ENCODE measurements around the gene HCAR1. TPM values are rescaled to one million over a fixed set of nuclear protein-coding genes. Genes with fewer than 3 reads are reported as not detected.

HCAR1 gene
- under 1 TPM in 1 of 2 donors, not detected in 1; 0.19 TPM for total RNA-seq
- under 1 TPM in 1 of 2 donors, not detected in 1; 0.01 TPM for polyA plus RNA-seq

GRCh38 chr12:122730215-122731014, at the start of gene HCAR1:
HCAR1 (minus strand) TSS chr12:122730844; CDS start chr12:122730339, 505 bp downstream.
- no peaks in the 10 kb centered on the region for H3K27me3 ChIP-seq (ENCODE audit: control insufficient read depth in 4 of 4, insufficient read depth in 4 of 4, low read length in 3 of 4)
- H3K9me3 ChIP-seq (ENCODE audit: control insufficient read depth in 4 of 4, low read length in 3 of 4) = no peaks in the 10 kb centered on the region
- H3K36me3 ChIP-seq (ENCODE audit: control insufficient read depth in 4 of 4, insufficient read depth in 3 of 4, low read depth in 1 of 4, low read length in 3 of 4) = no peaks in the 10 kb centered on the region
- H3K27ac ChIP-seq (ENCODE audit: low read depth in 1 of 2, low read length in 2 of 2) = no peak within 1 kb of the TSS
- no peak within 1 kb of the TSS for H3K9ac ChIP-seq (ENCODE audit: low read depth in 1 of 2, low read length in 2 of 2)
- H3K4me3 ChIP-seq (ENCODE audit: low read depth in 1 of 3, low read length in 3 of 3) = peak within 1 kb of the TSS in 1 of 3 donors; percentile 5
- 59% methylated on average over 32 of the region's 32 CpGs for WGBS
- TF ChIP-seq MAX (IDR thresholded peaks at IDR 0.05) (no peak), REST (IDR thresholded peaks at IDR 0.05) (no peak), ZBTB33 (IDR thresholded peaks at IDR 0.05) (no peak)
- H3K4me1 ChIP-seq (ENCODE audit: control insufficient read depth in 4 of 4, insufficient read depth in 4 of 4, low read length in 3 of 4) = no peaks in the 10 kb centered on the region
- DNase-seq (ENCODE audit: low spot score) = no peak

- 96% methylated on average over 1 of the region's 1 CpG for WGBS
- peaks cover 7 to 35% (median 22%) of the 10 kb centered on the region in 4 donors for H3K36me3 ChIP-seq (ENCODE audit: control insufficient read depth in 4 of 4, insufficient read depth in 3 of 4, low read depth in 1 of 4, low read length in 3 of 4)
Observed at GRCh38 chr12:122757568-122757967, 26.9 kb upstream of the HCAR1 start.

More at GRCh38 chr12:122757568-122757967, 26.9 kb upstream of the HCAR1 start:
- Histone ChIP-seq H3K9ac (ENCODE audit: low read depth in 1 of 2, low read length in 2 of 2) (no peak overlapping the region), H3K4me3 (ENCODE audit: low read depth in 1 of 3, low read length in 3 of 3) (no peak overlapping the region), H3K27me3 (ENCODE audit: control insufficient read depth in 4 of 4, insufficient read depth in 4 of 4, low read length in 3 of 4) (no peaks in the 10 kb centered on the region), H3K4me1 (ENCODE audit: control insufficient read depth in 4 of 4, insufficient read depth in 4 of 4, low read length in 3 of 4) (peaks cover 0 to 10% (median 9%) of the 10 kb centered on the region in 4 donors), H3K27ac (ENCODE audit: low read depth in 1 of 2, low read length in 2 of 2) (no peak overlapping the region), H3K9me3 (ENCODE audit: control insufficient read depth in 4 of 4, low read length in 3 of 4) (no peaks in the 10 kb centered on the region)
- TF ChIP-seq TAF1 (conservative IDR thresholded peaks at IDR 0.05) (no peak), CTCF (IDR thresholded peaks at IDR 0.05; ENCODE audit: low read depth, low read length, missing input control) (no peak)
- DNase-seq (ENCODE audit: low spot score) = no peak

All from liver (tissue), 9 donors.